Keratinocyte (primary cell): ENCODE data around the gene SND1. TPM values are rescaled to one million over a fixed set of nuclear protein-coding genes. Genes with fewer than 3 reads are reported as not detected.

Source experiments
- DNase-seq: peaks from one replicate; pipeline ENCODE4 v3.0.0-alpha.2; 2011; ENCODE audit warnings: low read depth, missing footprints, low spot score
- FAIRE-seq: peaks from 2 replicates; lab custom pipeline; 2011; peaks lifted over from hg19 to GRCh38; lab: Jason Lieb, UNC
- H2AFZ ChIP-seq: 2 replicates; pipeline ENCODE4 v1.6.0; 2012; ENCODE audit warnings: low read length, control low read depth, inconsistent platforms; ENCODE audit not compliant: control insufficient read depth
- H3K27ac ChIP-seq: 2 replicates; pipeline ENCODE4 v1.5.1; 2011; ENCODE audit warnings: low read length; ENCODE audit not compliant: control insufficient read depth, insufficient read depth
- H3K27me3 ChIP-seq: 3 replicates; pipeline ENCODE4 v1.6.0; 2011; ENCODE audit warnings: low read length; ENCODE audit not compliant: control insufficient read depth, insufficient read depth; ENCODE audit errors: extremely low read depth
- H3K36me3 ChIP-seq, 2 experiments: 2 replicates in 1 of 2; 3 replicates in 1 of 2; pipeline ENCODE4 v1.5.1; 2011; ENCODE audit warnings: low read length in 2 of 2, mild to moderate bottlenecking in 1 of 2; ENCODE audit not compliant: control insufficient read depth in 2 of 2, insufficient read depth in 2 of 2; ENCODE audit errors: extremely low read depth in 1 of 2
- H3K4me1 ChIP-seq: 3 replicates; pipeline ENCODE4 v1.5.1; 2011; ENCODE audit warnings: low read length; ENCODE audit not compliant: control insufficient read depth, insufficient read depth; ENCODE audit errors: extremely low read depth
- H3K4me2 ChIP-seq: 3 replicates; pipeline ENCODE4 v1.6.0; 2011; ENCODE audit warnings: low read depth, low read length; ENCODE audit not compliant: control insufficient read depth, insufficient read depth; ENCODE audit errors: extremely low read depth
- H3K4me3 ChIP-seq, 3 experiments: fragments of 200-600 bp in 1 of 3; sonication (generic) in 1 of 3; 2 replicates in 2 of 3; 3 replicates in 1 of 3; pipeline ENCODE4 v1.5.1; 2011 to 2016; ENCODE audit warnings: low read length in 3 of 3, mild to moderate bottlenecking in 3 of 3, control low read depth in 2 of 3, inconsistent platforms in 1 of 3, low read depth in 1 of 3, mixed read lengths in 1 of 3, mixed run types in 1 of 3, moderate library complexity in 1 of 3; ENCODE audit not compliant: control insufficient read depth in 2 of 3, insufficient read depth in 2 of 3; ENCODE audit errors: extremely low read depth in 1 of 3
- H3K79me2 ChIP-seq: 2 replicates; pipeline ENCODE4 v1.6.0; 2012; ENCODE audit warnings: low read length; ENCODE audit not compliant: control insufficient read depth, insufficient read depth
- H3K9ac ChIP-seq: 3 replicates; pipeline ENCODE4 v1.6.0; 2011; ENCODE audit warnings: low read length; ENCODE audit not compliant: control insufficient read depth, insufficient read depth; ENCODE audit errors: extremely low read depth
- H3K9me1 ChIP-seq: 3 replicates; pipeline ENCODE4 v1.6.0; 2011; ENCODE audit warnings: low read length; ENCODE audit not compliant: control insufficient read depth, insufficient read depth; ENCODE audit errors: extremely low read depth
- H3K9me3 ChIP-seq: 2 replicates; pipeline ENCODE4 v1.5.1; 2012; ENCODE audit warnings: low read depth, low read length; ENCODE audit not compliant: control insufficient read depth
- H4K20me1 ChIP-seq: 3 replicates; pipeline ENCODE4 v1.6.0; 2011; ENCODE audit warnings: low read length; ENCODE audit not compliant: control insufficient read depth, insufficient read depth; ENCODE audit errors: extremely low read depth
- CTCF ChIP-seq, 3 experiments: IDR thresholded peaks in 1 of 3; conservative IDR thresholded peaks in 1 of 3; optimal IDR thresholded peaks in 1 of 3; 2 replicates in 2 of 3; 3 replicates in 1 of 3; pipeline versions ENCODE3 to v1.5.1; 2011; ENCODE audit warnings: low read length in 3 of 3, mild to moderate bottlenecking in 3 of 3, moderate library complexity in 2 of 3, control low read depth in 1 of 3, inconsistent platforms in 1 of 3; ENCODE audit not compliant: insufficient read depth in 2 of 3; ENCODE audit errors: extremely low read depth in 1 of 3
- EZH2 ChIP-seq: IDR thresholded peaks from one replicate; pipeline ENCODE4 v1.6.1; 2012; ENCODE audit warnings: inconsistent platforms, mild to moderate bottlenecking, low read length, moderate library complexity
- dilution Hi-C: fragments of 300-500 bp; cut with MboI; formaldehyde crosslinking; loops from one replicate; pipeline ENCODE4 v1.7.0; 2020; ENCODE audit warnings: low sequenced_read_pairs; ENCODE audit not compliant: extremely low pct_ligation_motif_present
- polyA plus RNA-seq, 5 experiments: library from polyadenylated mRNA; depleted of rRNA in 3 of 5; stranded (reverse) in 3 of 5; stranded (forward) in 1 of 5; unstranded in 1 of 5; fragments of >200 nt; gene quantifications; 1 replicate in 1 of 5; 2 replicates in 3 of 5; 3 replicates in 1 of 5; pipeline versions ENCODE4 v1.2.1 to v1.2.3, GENCODE V29; 2011 to 2012; ENCODE audit warnings: missing spikeins in 2 of 5, low read depth in 1 of 5, low replicate concordance in 1 of 5

Gene SND1
- polyA plus RNA-seq, 1 donor (not counting 4 experiments of a cell fraction or from before 2014, with no cell fraction given), result 140 TPM

DNA sequence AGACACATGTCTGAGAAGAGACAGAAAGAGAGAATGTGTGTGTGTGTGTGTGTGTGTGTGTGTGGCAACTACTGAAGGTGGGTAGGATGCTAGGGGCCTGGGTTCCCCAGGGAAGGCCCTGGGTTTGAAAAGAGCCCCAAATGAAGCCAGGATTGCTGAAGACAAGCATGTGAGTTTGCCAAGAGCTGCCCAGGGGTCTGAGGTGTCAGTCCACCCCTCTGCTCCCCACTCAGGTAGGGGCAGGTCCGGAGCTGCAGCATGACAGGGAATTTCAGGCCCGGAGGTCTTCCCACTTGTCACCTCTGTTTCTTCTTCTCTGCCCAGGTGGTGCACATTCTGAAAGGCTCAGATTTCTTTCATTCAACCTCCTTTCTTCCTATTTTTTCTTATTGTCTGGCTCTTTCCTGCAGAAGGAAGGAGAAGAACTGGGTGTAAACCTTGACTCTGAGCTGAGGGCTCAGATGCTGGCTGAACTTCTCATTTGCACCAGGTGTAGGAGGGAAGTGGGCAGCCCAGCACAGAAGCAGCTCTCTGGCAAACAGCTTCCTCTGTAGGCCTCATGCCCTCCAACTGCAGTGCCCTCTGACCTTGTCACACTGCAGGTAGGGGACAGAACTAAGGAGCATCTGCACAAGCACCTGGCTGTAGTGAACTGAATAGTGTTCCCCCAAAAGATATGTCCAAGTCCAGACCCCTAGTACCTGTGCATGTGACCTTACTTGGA is 458.8 kb downstream of the SND1 start:
- dilution Hi-C loops, result no loop called here
- Histone ChIP-seq H3K9me3 (no peaks in the 10 kb centered on the region), H3K4me2 (no peak overlapping the region), H4K20me1 (no peaks in the 10 kb centered on the region), H3K27me3 (peaks cover 7% of the 10 kb centered on the region), H3K4me1 (peaks cover 8% of the 10 kb centered on the region), H3K36me3 (no peaks in the 10 kb centered on the region), H3K4me3 (no peak overlapping the region), H3K79me2 (no peaks in the 10 kb centered on the region), H3K27ac (no peak overlapping the region), H3K9ac (no peak overlapping the region), H2AFZ (no peak overlapping the region), H3K9me1 (no peaks in the 10 kb centered on the region)
- FAIRE-seq (no peak), DNase-seq (no peak)
- TF ChIP-seq EZH2 (no peak), CTCF (optimal IDR thresholded peaks at IDR 0.05 in 1 of 3, IDR thresholded peaks at IDR 0.05 in 1 of 3, conservative IDR thresholded peaks at IDR 0.05 in 1 of 3; ENCODE audit: extremely low read depth in 1 of 3, insufficient read depth in 2 of 3, low read length in 3 of 3) (no peak)

DNA sequence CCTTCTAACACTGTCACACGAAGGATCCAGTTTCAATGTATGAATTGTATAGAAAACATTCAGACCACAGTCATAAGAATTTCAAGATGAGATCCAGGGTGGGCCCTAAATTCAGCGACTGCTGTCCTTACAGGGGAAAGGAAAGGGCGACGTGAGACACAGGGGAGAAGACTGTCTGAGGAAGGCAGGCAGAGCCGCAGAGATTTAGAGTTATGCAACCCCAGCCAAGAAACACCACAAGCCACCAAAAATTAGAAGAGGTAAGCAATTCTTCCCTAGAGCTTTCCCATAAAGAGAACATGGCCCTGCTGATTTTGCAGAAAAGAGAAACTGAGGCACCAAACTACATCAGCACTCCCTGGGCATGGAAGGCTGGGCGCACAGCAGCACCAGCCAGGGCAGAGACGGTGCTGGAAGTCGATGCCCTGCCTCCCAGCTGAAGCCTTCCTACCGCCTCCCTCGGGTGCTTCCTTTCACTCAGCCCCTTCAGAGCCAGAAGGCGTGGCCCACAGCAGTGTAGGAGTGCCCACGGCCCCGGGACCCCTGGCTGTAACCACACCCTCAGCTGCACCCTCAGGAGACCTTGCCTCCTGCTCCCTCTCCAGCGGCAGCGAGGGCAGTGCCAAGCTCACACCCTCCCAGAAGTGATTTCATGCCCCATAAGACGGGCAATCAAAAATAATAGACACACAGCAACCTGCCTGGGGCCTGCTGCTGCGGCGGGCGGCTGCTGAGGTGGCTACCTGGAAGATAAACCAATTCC is 460.2 kb downstream of the SND1 start:
- Histone ChIP-seq H3K4me3 (no peak overlapping the region), H3K27ac (no peak overlapping the region), H3K79me2 (no peaks in the 10 kb centered on the region), H3K4me2 (peak overlapping the region; percentile 7), H3K9me3 (no peaks in the 10 kb centered on the region), H3K9ac (no peak overlapping the region), H4K20me1 (no peaks in the 10 kb centered on the region), H3K9me1 (no peaks in the 10 kb centered on the region), H3K4me1 (peaks cover 15% of the 10 kb centered on the region), H3K27me3 (peaks cover 3% of the 10 kb centered on the region), H3K36me3 (no peaks in the 10 kb centered on the region), H2AFZ (no peak overlapping the region)
- TF ChIP-seq CTCF (optimal IDR thresholded peaks at IDR 0.05 in 1 of 3, IDR thresholded peaks at IDR 0.05 in 1 of 3, conservative IDR thresholded peaks at IDR 0.05 in 1 of 3; ENCODE audit: extremely low read depth in 1 of 3, insufficient read depth in 2 of 3, low read length in 3 of 3) (no peak), EZH2 (no peak)
- DNase-seq (no peak), FAIRE-seq (no peak)
- dilution Hi-C loops, result no loop called here
